Right ventricle myocardium inferior (tissue), 1 donor: ENCODE measurements around the gene SULT1A3. TPM values are rescaled to one million over a fixed set of nuclear protein-coding genes. Genes with fewer than 3 reads are reported as not detected.
A peak's percentile ranks its signal among the peaks of the same experiment; 100 is the strongest.
"Not testable (repeated sequence)": the region's sequence is repeated elsewhere in the genome, so short reads cannot be mapped to it uniquely, and the experiment has no call there.

Source experiments
- ATAC-seq: fragments of 200-7000 bp; cut with Tn5 transposase; one replicate; pipeline ENCODE4 v1.9.1; 2020; ENCODE audit warnings: mild to moderate bottlenecking, moderate library complexity
- DNase-seq: peaks from one replicate; pipeline ENCODE4 v3.0.0; 2021; ENCODE audit errors: missing footprints
- intact Hi-C: fragments of 100-400 bp; cut with DNase I; formaldehyde crosslinking; loops from one replicate; pipeline ENCODE4 v1.11.0; 2022
- long read RNA-seq: library from polyadenylated mRNA; unstranded; transcript quantifications from one replicate; pipeline ENCODE4 v2.0.0, GENCODE V29; 2021
- total RNA-seq: library from RNA; stranded (reverse); fragmentation: NEBNext Ultra II Directional; extraction: Animal tissue kit (Norgen Biotek cat#: 25700); gene quantifications from one replicate; pipeline ENCODE4 v1.2.1, GENCODE V29; 2021
- donor health status: DM: no; HTN: yes; CAD: no; lungs with severe emphysema.

SULT1A3 gene
- total RNA-seq: 10.3 TPM
- long read RNA-seq, partial matches to known transcripts: 0 of 6 reads
- long read RNA-seq, other reads (novel, unspliced or antisense): 2 of 6 reads

DNA sequence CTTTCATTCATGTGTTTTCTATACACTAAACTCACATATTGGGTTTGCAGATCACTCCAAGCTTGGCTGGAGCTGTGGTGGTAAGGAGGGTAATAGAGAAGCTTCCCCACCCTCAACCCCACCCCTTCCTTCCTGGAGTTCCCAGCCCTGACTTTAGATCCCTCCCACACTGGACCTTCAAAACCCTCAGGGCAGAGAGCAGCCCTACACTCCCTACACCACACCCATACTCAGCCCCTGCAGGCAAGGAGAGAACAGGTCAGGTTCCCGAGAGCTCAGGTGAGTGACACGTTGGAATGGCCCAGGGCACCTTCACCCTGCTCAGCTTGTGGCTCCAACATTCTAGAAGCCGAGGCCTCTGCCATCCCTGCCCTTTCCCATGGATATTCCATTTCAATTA lies at the start of gene SULT1A3:
Gene SULT1A3, plus strand, starts transcription at position 207 of the 400 bp plus-strand sequence. CDS start 1,474 bp downstream, outside the sequence.
- ATAC-seq, intact Hi-C loops, DNase-seq: not testable (repeated sequence)

DNA sequence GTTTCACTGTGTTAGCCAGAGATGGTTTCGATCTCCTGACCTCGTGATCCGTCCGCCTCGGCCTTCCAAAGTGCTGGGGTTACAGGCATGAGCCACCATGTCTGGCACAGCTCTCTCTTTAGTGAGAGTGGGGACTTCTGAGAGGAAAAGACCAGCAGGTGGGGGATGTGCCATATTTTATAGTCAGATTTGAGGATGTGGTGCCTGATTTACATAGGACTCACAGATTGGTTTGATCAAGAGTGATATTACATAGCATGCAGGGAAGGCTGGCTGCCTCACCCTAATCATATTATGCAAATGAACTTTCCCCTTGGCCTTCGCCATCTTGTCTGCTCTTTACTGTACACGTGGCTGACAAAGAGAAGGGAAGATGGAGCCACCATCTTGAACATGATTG lies 48.0 kb upstream of the SULT1A3 start:
- ATAC-seq: no peak
- intact Hi-C loops: no loop called here
- DNase-seq: no peak

DNA sequence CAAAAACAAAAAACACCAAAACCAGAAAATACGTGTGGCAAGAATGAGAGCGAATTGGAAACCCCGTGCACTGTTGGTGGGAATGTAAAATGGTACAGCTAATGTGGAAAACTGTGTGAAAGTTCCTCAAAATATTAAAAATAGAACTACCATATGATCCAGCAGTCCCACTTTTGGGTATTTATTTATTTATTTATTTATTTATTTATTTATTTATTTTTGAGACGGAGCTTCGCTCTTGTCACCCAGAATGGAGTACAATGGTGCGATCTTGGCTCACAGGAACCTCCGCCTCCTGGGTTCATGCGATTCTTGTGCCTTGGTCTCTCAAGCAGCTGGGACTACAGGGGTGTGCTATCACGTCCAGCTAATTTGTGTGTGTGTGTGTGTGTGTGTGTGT lies 46.5 kb upstream of the SULT1A3 start:
- intact Hi-C loops: no loop called here
- DNase-seq: no peak
- no peak for ATAC-seq

DNA sequence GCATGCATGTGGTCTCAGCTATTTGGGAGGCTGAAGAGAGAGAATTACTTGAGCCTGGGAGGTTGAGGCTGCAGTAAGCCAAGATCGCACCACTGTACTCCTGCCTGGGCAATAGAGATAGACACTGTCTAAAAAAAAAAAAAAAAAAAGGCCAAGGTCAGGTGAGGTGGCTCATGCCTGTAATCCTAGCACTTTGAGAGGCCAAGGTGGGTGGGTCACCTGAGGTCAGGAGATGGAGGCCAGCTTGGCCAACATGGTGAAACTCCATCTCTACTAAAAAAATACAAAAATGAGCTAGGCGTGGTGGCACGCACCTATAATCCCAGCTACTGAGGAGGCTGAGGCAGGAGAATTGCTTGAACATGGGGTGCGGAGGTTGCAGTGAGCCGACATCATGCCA lies 43.9 kb upstream of the SULT1A3 start:
- DNase-seq: no peak
- intact Hi-C loops: no loop called here
- no peak for ATAC-seq

DNA sequence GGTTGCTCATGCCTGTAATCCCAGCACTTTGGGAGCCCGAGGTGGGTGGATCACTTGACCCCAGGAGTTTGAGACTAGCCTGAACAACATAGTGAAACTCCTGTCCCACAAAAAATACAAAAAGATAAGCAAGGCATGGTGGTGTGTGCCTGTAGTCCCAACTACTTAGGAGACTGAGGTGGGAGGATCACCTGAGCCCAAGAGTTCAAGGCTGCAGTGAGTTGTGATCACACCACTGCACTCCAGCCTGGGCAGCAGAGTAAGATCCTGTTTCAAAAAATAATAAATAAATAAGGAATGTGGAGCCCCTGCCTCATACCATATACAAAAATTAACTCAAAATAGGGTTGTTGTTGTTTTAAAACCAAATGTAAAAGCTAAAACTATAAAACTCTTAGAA lies 41.8 kb upstream of the SULT1A3 start:
- intact Hi-C loops: no loop called here
- no peak for DNase-seq

DNA sequence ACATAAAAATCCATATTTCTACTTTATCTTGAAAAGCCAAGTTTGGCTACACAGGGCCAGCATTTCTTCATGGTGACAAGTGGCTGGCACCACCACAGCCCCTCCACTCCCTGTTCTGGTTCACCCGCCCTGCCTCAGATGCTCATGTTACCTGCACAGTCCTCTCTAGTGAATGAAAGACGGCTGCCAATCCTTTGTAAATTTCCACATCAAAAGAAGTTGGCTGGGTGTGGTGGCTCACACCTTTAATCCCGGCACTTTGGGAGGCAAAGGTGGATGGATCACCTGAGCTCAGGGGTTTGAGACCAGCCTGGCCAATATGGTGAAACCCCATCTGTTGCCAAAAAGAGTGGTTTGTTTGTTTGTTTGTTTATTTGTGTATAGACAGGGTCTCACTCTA lies 35.5 kb upstream of the SULT1A3 start:
- intact Hi-C loops: loop anchor here (5.0 kb wide), 1 partner anchor 36 kb away; no protein-coding TSS in a partner anchor
- DNase-seq (no peak), ATAC-seq (no peak)

More for the DNA sequence above, 41.8 kb upstream of the SULT1A3 start:
- ATAC-seq: no peak

DNA sequence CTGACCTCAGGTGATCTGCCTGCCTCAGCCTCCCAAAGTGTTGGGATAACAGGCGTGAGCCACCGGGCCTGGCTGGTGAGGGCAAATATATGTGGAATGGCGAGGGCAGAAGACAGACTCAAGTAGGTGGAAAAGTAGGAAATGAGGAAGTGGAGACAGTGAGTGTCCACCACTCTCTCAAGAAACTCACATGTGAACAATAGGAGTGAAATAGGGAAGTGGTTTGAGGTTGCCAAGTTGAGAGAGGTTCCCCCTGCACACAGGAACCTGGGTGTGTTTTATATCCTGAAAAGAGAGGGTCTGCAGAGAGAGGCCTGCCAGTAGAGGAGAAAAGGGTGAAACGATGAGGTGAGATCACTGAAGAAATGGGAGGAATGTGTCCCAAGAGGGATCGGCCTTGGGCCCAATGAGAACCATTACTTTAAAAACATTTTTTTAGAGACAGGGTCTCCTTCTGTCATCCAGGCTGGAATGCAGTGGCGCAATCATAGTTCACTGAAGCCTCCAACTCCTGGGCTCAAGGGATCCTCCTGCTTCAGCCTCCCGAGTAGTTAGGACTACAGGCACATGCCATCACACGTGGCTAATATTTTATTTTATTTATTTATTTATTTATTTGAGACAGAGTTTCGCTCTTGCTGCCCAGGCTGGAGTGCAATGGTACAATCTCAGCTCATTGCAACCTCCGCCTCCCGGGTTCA lies 32.7 kb upstream of the SULT1A3 start:
- DNase-seq: no peak
- intact Hi-C loops: no loop called here
- peak; percentile 54 for ATAC-seq

DNA sequence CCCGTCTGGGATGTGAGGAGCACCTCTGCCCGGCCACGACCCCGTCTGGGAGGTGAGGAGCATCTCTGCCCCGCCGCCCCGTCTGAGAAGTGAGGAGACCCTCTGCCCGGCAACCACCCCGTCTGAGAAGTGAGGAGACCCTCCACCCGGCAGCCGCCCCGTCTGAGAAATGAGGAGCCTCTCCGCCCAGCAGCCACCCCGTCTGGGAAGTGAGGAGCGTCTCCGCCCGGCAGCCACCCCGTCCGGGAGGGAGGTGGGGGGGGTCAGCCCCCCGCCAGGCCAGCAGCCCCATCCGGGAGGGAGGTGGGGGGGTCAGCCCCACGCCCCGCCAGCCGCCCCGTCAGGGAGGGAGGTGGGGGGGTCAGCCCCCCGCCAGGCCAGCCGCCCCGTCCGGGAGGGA lies 30.3 kb upstream of the SULT1A3 start:
- DNase-seq, ATAC-seq, intact Hi-C loops: not testable (repeated sequence)

DNA sequence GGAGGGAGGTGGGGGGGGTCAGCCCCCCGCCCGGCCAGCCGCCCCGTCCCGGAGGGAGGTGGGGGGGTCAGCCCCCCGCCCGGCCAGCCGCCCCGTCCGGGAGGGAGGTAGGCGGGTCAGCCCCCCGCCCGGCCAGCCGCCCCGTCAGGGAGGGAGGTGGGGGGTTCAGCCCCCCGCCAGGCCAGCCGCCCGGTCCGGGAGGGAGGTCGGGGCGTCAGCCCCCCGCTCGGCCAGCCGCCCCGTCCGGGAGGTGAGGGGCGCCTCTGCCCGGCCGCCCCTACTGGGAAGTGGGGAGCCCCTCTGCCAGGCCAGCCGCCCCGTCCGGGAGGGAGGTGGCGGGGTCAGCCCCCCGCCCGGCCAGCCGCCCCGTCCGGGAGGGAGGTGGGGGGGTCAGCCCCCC lies 29.6 kb upstream of the SULT1A3 start:
- DNase-seq, ATAC-seq, intact Hi-C loops: not testable (repeated sequence)

DNA sequence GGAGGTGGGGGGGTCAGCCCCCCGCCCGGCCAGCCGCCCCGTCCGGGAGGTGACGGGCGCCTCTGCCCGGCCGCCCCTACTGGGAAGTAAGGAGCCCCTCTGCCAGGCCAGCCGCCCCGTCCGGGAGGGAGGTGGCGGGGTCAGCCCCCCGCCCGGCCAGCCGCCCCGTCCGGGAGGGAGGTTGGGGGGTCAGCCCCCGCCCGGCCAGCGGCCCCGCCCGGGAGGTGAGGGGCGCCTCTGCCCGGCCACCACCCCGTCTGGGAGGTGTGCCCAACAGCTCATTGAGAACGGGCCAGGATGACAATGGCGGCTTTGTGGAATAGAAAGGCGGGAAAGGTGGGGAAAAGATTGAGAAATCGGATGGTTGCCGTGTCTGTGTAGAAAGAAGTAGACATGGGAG lies 28.9 kb upstream of the SULT1A3 start:
- intact Hi-C loops: not testable (repeated sequence)

DNA sequence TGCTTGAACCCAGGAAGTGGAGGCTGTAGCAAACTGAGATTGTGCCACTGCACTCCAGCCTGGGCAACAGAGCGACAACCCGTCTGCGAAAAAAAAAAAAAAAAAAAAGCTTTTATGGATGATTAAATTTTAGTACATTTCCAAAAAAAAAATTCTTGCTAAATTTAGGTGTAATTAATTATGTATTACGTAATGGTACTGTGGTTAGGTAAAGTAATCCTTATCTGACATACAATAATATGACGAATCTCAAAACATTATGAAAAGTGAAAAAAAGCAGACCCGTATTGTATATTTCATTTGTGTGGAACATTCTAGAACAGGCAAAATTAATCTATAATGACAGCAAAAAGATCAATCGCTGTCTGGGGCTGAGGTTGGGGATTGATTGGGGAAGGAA lies 26.0 kb upstream of the SULT1A3 start:
- intact Hi-C loops: no loop called here
- DNase-seq (no peak), ATAC-seq (no peak)

More for the DNA sequence above, 28.9 kb upstream of the SULT1A3 start:
- ATAC-seq, DNase-seq: not testable (repeated sequence)

DNA sequence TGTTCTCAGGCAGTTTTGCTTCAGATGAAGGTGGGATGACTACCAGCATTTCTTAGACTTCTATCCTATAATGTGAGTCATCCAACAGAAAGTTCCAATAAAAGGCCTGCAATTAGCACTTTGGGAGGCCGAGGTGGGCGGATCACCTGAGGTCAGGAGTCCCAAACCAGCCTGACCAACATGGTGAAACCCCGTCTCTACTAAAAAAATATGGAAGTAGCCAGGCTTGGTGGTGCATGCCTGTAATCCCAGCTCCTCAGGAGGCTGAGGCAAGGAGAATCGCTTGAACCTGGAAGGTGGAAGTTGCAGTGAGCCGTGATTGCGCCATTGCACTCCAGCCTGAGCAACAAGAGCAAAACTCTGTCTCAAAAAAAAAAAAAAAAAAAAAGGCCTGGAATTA lies 22.2 kb upstream of the SULT1A3 start:
- peak; percentile 66 for DNase-seq
- intact Hi-C loops, ATAC-seq: not testable (repeated sequence)

DNA sequence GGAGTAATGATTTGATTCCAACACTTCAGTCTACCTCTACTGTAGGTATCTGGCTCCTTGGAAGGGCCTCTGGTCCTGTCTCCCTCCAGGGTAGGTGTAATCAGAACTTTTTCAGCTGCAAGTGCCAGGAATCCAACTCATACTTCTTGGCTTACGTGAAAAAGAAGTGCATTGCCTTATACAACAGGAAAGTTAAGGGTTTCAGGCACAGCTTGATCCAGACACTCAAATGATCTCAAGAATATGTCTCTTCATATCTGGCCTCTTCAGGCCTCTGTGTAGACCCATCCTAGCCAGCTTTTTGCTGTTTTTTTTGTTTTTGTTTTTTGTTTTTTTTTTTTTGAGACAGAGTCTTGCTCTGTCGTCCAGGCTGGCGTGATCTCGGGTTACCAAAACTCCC lies 19.9 kb upstream of the SULT1A3 start:
- intact Hi-C loops: no loop called here
- DNase-seq (no peak), ATAC-seq (no peak)

DNA sequence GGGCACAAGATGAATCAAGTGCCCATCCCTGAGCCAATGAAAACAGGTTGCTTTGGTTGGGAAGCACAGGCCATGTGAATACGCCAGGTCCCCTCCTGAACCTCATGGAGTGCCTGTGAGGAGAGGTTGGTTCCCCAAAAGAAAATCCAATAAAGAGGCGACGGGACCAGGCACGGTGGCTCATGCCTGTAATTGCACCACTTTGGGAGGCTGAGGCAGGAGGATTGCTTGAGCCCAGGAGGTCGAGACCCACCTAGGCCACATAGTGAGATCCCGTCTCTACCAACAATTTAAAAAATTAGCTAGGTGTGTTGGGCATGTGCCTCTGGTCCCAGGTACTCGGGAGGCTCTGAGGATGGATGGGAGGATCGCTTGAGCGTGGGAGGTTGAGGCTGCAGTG lies 19.1 kb upstream of the SULT1A3 start:
- ATAC-seq (no peak), DNase-seq (no peak)
- intact Hi-C loops: no loop called here

DNA sequence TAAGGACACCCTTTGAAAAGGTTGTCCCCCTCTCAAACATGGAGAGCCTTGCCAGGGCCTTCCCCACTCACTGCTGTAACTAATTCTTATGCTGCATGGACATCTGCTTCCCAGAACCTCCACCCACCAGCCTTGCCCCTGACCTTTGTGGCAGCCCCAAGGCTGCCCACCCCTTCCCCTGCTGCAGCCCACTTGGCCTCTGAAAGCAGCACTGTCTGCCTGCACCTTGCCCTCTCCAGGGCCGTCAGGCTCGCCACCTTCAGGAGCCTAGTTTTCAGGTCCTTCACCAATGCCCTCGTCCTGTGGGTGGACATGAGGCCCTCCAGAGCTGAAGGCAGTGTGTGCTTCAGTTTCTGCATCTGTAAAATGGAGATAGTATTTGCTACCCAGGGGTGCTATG lies 18.3 kb upstream of the SULT1A3 start:
- ATAC-seq (no peak), DNase-seq (no peak)
- intact Hi-C loops: no loop called here

DNA sequence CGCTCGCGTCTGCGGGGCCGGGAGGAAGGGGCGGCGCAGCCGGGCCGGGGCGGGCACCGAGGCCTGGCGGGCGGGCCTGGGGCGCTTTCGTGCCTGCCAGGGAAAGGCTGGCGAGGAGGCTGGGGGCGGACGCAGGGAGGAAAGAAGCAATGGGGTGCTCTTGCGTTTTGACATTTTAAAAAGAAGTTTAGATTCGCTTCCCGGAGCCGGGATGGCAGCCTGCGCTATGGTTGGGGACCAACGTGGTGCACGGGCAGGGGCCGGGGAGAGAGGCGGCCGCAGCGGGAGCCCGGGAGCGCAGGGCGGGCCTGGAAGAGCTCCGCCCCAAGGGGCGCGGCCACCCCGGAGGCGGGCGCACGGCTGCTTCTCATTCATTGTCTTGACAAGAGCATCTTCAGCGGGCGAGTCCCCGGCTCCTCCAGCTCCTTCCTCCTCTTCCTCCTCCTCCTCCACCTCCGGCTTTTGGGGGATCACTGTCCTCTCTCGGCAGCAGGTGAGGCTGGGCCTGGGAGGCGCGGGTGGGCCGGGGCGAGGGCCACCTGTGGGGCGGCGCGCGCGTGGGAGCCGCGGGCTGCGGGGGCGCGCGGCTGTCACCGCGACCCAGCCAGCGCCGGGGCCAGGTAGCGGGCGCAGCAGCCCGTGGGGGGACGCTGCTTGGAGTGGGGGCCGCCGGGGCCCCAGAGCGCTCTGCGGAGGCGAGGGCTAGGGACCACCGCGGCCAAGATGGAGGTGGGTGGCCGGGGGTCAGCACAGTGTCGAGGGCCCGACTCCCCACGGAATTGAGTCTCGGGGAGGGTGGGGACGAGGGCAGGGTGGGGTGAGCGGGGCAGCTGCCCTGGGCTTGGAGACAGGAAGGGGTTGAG lies 15.6 kb upstream of the SULT1A3 start, which contains the start of gene CORO1A:
Gene CORO1A, plus strand, starts transcription at position 370 of the 863 bp plus-strand sequence. CDS start 1,608 bp downstream, outside the sequence.
- DNase-seq (peak; percentile 96), ATAC-seq (peak; percentile 88)
- intact Hi-C loops: no loop called here

DNA sequence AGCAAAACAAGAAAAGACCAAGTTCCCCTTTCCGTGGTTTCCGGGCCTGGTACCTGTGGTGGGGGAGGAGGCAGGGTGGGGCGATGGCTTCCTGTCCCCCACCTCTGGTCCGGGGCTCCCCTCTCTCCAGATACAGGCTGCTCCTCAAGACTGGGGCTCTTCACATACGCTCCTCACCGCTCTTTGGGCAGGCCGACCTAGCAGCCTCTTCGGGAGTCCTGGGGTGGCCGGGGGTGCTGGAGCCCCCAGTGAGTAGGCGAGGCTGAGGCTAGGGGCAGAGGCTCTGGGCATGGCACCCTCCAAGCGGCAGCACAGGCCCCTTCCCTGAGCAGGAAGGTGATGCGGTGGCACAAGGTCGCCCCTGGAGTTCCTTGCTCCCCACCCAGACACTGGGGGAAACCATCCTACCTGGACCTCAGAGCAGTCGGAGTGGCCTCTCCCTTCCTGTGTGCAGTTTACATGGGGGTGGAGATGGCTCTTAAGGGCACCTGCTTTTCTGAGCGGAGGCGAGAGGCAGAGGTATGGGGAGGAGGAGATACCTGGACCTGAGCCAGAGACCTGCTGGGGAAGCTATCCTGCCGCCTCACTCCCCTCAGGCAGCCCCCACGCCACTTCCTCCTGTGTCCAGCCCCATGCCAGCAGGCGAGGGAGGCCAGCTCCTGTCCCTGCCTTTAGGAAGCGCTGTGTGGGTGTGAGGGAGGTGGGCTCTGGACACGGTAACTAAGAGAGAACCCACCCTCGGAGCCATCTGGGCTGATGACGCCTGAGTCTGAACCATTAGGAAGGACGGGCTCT lies 14.8 kb upstream of the SULT1A3 start:
- DNase-seq (peak; percentile 74), ATAC-seq (no peak)
- intact Hi-C loops: no loop called here

DNA sequence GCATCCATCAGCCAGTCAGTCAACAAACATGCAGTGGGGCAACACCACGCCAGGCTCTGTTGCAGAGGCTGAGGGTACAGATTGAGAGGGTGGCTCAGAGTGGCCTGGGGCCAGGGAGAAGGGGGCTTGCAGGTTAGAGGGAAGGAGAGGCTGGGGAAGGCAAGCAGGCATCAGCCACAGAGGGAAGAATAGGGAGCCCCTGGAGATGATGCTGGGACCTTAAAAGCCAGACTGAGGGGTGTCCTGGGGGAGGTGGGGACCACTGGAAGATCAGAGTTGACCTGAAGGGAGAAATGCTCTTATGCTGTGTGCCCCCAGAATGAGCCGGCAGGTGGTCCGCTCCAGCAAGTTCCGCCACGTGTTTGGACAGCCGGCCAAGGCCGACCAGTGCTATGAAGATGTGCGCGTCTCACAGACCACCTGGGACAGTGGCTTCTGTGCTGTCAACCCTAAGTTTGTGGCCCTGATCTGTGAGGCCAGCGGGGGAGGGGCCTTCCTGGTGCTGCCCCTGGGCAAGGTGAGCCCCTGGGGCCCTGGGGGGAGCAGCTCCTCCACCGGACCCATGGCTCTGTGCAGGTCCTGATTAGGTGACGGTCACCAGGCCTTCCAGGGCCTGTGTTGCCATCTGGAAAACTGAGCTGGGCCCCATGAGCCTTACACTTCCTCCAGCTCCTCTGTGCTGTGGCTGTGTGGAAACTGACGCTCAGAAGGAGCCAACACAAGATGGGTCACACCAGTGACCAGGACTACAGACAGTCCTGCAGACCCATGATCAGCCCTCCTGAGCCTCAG lies 14.0 kb upstream of the SULT1A3 start:
- DNase-seq: no peak
- ATAC-seq: no peak
- intact Hi-C loops: no loop called here
